Upper lobe of right lung (tissue), 1 donor: ENCODE data around the gene PEMT. TPM values are rescaled to one million over a fixed set of nuclear protein-coding genes. Genes with fewer than 3 reads are reported as not detected.

Experiments used
- ATAC-seq: fragments of 200-7000 bp; cut with Tn5 transposase; one replicate; pipeline ENCODE4 v1.9.1; 2020; ENCODE audit warnings: mild to moderate bottlenecking, moderate library complexity
- DNase-seq: peaks from one replicate; pipeline ENCODE4 v3.0.0-alpha.2; 2020
- H3K27ac ChIP-seq: fragments of 200-600 bp; one replicate; pipeline ENCODE4 v1.8.0; 2022
- H3K27me3 ChIP-seq: fragments of 200-600 bp; one replicate; pipeline ENCODE4 v1.8.0; 2022; ENCODE audit warnings: mild to moderate bottlenecking
- H3K36me3 ChIP-seq: fragments of 200-600 bp; one replicate; pipeline ENCODE4 v1.8.0; 2022
- H3K4me1 ChIP-seq: fragments of 200-600 bp; one replicate; pipeline ENCODE4 v1.8.0; 2022
- H3K4me3 ChIP-seq: fragments of 200-600 bp; one replicate; pipeline ENCODE4 v1.8.0; 2022; ENCODE audit warnings: mild to moderate bottlenecking
- H3K9me3 ChIP-seq: fragments of 200-600 bp; one replicate; pipeline ENCODE4 v1.8.0; 2022
- CTCF ChIP-seq: fragments of 200-600 bp; IDR thresholded peaks from one replicate; pipeline ENCODE4 v1.8.0; 2022; ENCODE audit warnings: antibody characterized with exemption
- intact Hi-C: fragments of 100-400 bp; cut with DNase I; formaldehyde crosslinking; loops from one replicate; pipeline ENCODE4 v1.11.0; 2022
- total RNA-seq: library from RNA; stranded (reverse); fragmentation: NEBNext Ultra II Directional; extraction: Animal tissue kit (Norgen Biotek cat#: 25700); gene quantifications from one replicate; pipeline ENCODE4 v1.2.1, GENCODE V29; 2021
- donor health status: DM: no; HTN: yes; CAD: no; lungs with severe emphysema.

Gene PEMT
- total RNA-seq, 1 donor from 2014 or later, result 29.6 TPM

- Histone ChIP-seq H3K4me1 (peaks cover 4% of the 10 kb centered on the region), H3K9me3 (no peaks in the 10 kb centered on the region), H3K27me3 (no peaks in the 10 kb centered on the region), H3K36me3 (no peaks in the 10 kb centered on the region), H3K4me3 (no peak overlapping the region), H3K27ac (no peak overlapping the region)
- DNase-seq (peak; percentile 43), ATAC-seq (no peak)
- intact Hi-C loops, result no loop called here
- TF ChIP-seq CTCF, result no peak
Measured at GRCh38 chr17:17508646-17509591, 82.6 kb downstream of the PEMT start.

- ATAC-seq (no peak), DNase-seq (no peak)
- intact Hi-C loops, result no loop called here
- H3K4me1 ChIP-seq, result peaks cover 4% of the 10 kb centered on the region
- H3K9me3 ChIP-seq, result no peaks in the 10 kb centered on the region
- H3K36me3 ChIP-seq, result no peaks in the 10 kb centered on the region
- no peak for TF ChIP-seq CTCF
- H3K27ac ChIP-seq, result no peak overlapping the region
- no peak overlapping the region for H3K4me3 ChIP-seq
- H3K27me3 ChIP-seq, result no peaks in the 10 kb centered on the region
Measured at GRCh38 chr17:17508019-17508535, 83.4 kb downstream of the PEMT start.

GRCh38 chr17:17507465-17508011 is 84.0 kb downstream of the PEMT start:
- TF ChIP-seq CTCF, result no peak
- DNase-seq, result no peak
- H3K36me3 ChIP-seq, result no peaks in the 10 kb centered on the region
- no peak for ATAC-seq
- H3K27me3 ChIP-seq, result no peaks in the 10 kb centered on the region
- H3K4me3 ChIP-seq, result no peak overlapping the region
- intact Hi-C loops, result no loop called here
- H3K4me1 ChIP-seq, result peaks cover 4% of the 10 kb centered on the region
- no peak overlapping the region for H3K27ac ChIP-seq
- H3K9me3 ChIP-seq, result no peaks in the 10 kb centered on the region

GRCh38 chr17:17506893-17507464 is 84.5 kb downstream of the PEMT start:
- intact Hi-C loops, result no loop called here
- H3K27me3 ChIP-seq, result no peaks in the 10 kb centered on the region
- H3K9me3 ChIP-seq, result no peaks in the 10 kb centered on the region
- no peaks in the 10 kb centered on the region for H3K36me3 ChIP-seq
- ATAC-seq, result peak; percentile 1
- H3K27ac ChIP-seq, result peak overlapping the region; percentile 55
- no peak overlapping the region for H3K4me3 ChIP-seq
- H3K4me1 ChIP-seq, result peaks cover 4% of the 10 kb centered on the region
- no peak for TF ChIP-seq CTCF
- peak; percentile 67 for DNase-seq

- intact Hi-C loops, result no loop called here
- peaks cover 4% of the 10 kb centered on the region for H3K4me1 ChIP-seq
- H3K36me3 ChIP-seq, result no peaks in the 10 kb centered on the region
- peak; percentile 62 for DNase-seq
- ATAC-seq, result peak; percentile 33
- no peak overlapping the region for H3K4me3 ChIP-seq
- TF ChIP-seq CTCF, result no peak
- H3K27me3 ChIP-seq, result no peaks in the 10 kb centered on the region
- no peaks in the 10 kb centered on the region for H3K9me3 ChIP-seq
- H3K27ac ChIP-seq, result peak overlapping the region; percentile 55
Measured at GRCh38 chr17:17506181-17506741, 85.2 kb downstream of the PEMT start.
